Loucy (cell line): ENCODE measurements around the gene CC2D1A.
"Not testable (repeated sequence)": the region's sequence is repeated elsewhere in the genome, so short reads cannot be mapped to it uniquely, and the experiment has no call there.

Source experiments
- H2AFZ ChIP-seq: fragments of 200-600 bp; sonication (generic); 2 replicates; pipeline ENCODE4 v1.6.0; 2016; ENCODE audit warnings: antibody characterized with exemption, mild to moderate bottlenecking, low read length, moderate library complexity
- H3F3A ChIP-seq: fragments of 200-600 bp; 2 replicates; pipeline ENCODE4 v1.6.0; 2016; ENCODE audit warnings: antibody characterized with exemption, low read depth, mild to moderate bottlenecking
- H3K27me3 ChIP-seq: fragments of 200-600 bp; sonication (generic); 2 replicates; pipeline ENCODE4 v1.6.1; 2014; ENCODE audit warnings: low read length, mild to moderate bottlenecking; ENCODE audit not compliant: insufficient read depth, poor library complexity, severe bottlenecking
- H3K36me3 ChIP-seq: fragments of 200-600 bp; sonication (generic); 2 replicates; pipeline ENCODE4 v1.6.1; 2016; ENCODE audit warnings: low read length; ENCODE audit not compliant: insufficient read depth
- H3K4me1 ChIP-seq: fragments of 200-600 bp; sonication (generic); 2 replicates; pipeline ENCODE4 v1.5.1; 2014; ENCODE audit warnings: low read length, mild to moderate bottlenecking; ENCODE audit not compliant: insufficient read depth, poor library complexity, severe bottlenecking
- H3K4me2 ChIP-seq: fragments of 200-600 bp; sonication (generic); 2 replicates; pipeline ENCODE4 v1.6.0; 2014; ENCODE audit warnings: antibody characterized with exemption, low read length, low read depth, mild to moderate bottlenecking; ENCODE audit not compliant: poor library complexity, severe bottlenecking
- H3K4me3 ChIP-seq: fragments of 200-600 bp; sonication (generic); 2 replicates; pipeline ENCODE4 v1.5.1; 2014; ENCODE audit warnings: low read length, mild to moderate bottlenecking, mixed read lengths; ENCODE audit not compliant: poor library complexity, severe bottlenecking
- H3K79me2 ChIP-seq: fragments of 200-600 bp; sonication (generic); 2 replicates; pipeline ENCODE4 v1.6.1; 2014; ENCODE audit warnings: low read length; ENCODE audit not compliant: insufficient read depth
- H3K9ac ChIP-seq: fragments of 200-600 bp; sonication (generic); 2 replicates; pipeline ENCODE4 v1.6.0; 2014; ENCODE audit warnings: mild to moderate bottlenecking, low read depth, low read length, moderate library complexity; ENCODE audit not compliant: poor library complexity, severe bottlenecking
- H3K9me2 ChIP-seq: fragments of 200-600 bp; sonication (generic); replicated peaks from 2 replicates; pipeline ENCODE4 v1.6.1; 2016; ENCODE audit warnings: low read depth, low read length, mixed read lengths
- H3K9me3 ChIP-seq: fragments of 200-600 bp; sonication (generic); 2 replicates; pipeline ENCODE4 v1.6.1; 2014; ENCODE audit warnings: mild to moderate bottlenecking, antibody characterized with exemption, low read length, low read depth; ENCODE audit not compliant: insufficient read depth
- H4K20me1 ChIP-seq: fragments of 200-600 bp; sonication (generic); 2 replicates; pipeline ENCODE4 v1.6.0; 2014; ENCODE audit warnings: antibody characterized with exemption, low read length, mild to moderate bottlenecking; ENCODE audit not compliant: insufficient read depth, poor library complexity, severe bottlenecking
- EZH2phosphoT487 ChIP-seq: fragments of 200-600 bp; IDR thresholded peaks from 2 replicates; pipeline ENCODE4 v1.6.1; 2018; ENCODE audit warnings: antibody characterized with exemption, mild to moderate bottlenecking, moderate library complexity, borderline replicate concordance
- TF ChIP-seq, protein P1 (sequence below): fragments of 200-600 bp; sonication (generic); conservative IDR thresholded peaks from 2 replicates; pipeline ENCODE4 v1.5.1; 2014; ENCODE audit warnings: mild to moderate bottlenecking, antibody characterized with exemption, low read length

CC2D1A gene

DNA sequence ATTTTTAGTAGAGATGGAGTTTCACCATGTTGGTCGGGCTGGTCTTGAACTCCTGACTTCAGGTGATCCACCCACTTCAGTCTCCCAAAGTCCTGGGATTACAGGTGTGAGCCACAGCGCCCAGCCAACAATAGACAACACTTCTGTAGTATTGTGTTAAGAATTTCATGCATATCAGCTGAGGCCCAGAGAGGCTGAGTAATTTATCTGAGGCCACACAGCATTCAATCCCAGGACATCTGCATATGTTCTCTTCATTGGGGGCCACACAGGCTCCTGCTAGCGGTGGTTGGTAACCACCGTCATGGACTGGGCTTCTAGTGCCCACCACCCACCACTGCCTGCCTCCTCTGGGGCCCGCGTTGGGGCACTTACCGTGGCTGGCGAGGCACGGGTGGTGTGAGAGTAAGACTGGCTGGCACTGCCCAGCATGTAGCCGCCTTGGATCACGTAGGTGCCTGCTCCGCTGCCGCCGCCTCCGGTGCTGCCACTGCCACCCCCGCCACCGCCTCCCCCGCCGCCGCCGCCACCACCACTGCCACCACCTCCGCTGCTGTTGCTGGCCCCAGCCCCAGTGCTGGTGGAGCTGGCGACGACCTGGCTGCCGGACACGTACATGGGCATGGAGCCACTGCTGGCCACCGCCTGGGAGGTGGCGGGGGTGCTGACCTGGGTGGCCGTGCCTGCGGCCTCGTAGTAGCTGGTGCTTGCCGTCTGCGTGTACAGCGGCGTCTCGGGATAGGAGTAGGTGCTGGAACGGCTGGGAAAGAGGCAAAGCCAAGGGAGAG, 66.6 kb downstream of the CC2D1A start:
- H2AFZ ChIP-seq: no peak overlapping the region
- H3F3A ChIP-seq: no peaks in the 10 kb centered on the region
- no peak overlapping the region for H3K9ac ChIP-seq
- no peaks in the 10 kb centered on the region for H3K27me3 ChIP-seq
- no peaks in the 10 kb centered on the region for H4K20me1 ChIP-seq
- peaks cover 9% of the 10 kb centered on the region; the same call in 1 of the 2 replicates for H3K36me3 ChIP-seq
- H3K9me3 ChIP-seq: no peaks in the 10 kb centered on the region
- no peak overlapping the region for H3K4me3 ChIP-seq
- H3K4me2 ChIP-seq: no peak overlapping the region
- H3K79me2 ChIP-seq: no peaks in the 10 kb centered on the region
- no peaks in the 10 kb centered on the region for H3K9me2 ChIP-seq
- H3K4me1 ChIP-seq: no peaks in the 10 kb centered on the region
- TF ChIP-seq EZH2phosphoT487: no peak
- TF ChIP-seq, protein P1, sequence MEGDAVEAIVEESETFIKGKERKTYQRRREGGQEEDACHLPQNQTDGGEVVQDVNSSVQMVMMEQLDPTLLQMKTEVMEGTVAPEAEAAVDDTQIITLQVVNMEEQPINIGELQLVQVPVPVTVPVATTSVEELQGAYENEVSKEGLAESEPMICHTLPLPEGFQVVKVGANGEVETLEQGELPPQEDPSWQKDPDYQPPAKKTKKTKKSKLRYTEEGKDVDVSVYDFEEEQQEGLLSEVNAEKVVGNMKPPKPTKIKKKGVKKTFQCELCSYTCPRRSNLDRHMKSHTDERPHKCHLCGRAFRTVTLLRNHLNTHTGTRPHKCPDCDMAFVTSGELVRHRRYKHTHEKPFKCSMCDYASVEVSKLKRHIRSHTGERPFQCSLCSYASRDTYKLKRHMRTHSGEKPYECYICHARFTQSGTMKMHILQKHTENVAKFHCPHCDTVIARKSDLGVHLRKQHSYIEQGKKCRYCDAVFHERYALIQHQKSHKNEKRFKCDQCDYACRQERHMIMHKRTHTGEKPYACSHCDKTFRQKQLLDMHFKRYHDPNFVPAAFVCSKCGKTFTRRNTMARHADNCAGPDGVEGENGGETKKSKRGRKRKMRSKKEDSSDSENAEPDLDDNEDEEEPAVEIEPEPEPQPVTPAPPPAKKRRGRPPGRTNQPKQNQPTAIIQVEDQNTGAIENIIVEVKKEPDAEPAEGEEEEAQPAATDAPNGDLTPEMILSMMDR: no peak

DNA sequence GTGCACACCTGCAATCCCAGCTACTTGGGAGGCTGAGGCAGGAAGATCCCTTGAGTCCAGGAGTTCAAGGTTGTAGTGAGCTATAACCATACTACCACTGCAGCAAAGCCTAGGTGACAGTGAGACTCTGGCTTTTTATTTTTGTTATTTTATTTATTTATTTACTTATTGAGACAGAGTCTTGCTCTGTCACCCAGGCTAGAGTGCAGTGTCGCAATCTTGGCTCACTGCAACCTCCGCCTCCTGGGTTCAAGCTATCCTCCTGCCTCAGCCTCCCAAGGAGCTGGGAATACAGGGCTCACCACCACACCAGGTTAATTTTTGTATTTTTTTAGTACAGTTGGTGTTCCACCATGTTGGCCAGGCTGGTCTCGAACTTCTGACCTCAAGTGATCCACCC, 67.5 kb downstream of the CC2D1A start:
- H3K4me1 ChIP-seq, H3K4me2 ChIP-seq, H3K4me3 ChIP-seq, H3K36me3 ChIP-seq, H3K79me2 ChIP-seq, H4K20me1 ChIP-seq, H3K27me3 ChIP-seq, H3K9me2 ChIP-seq, H3K9me3 ChIP-seq, H3K9ac ChIP-seq, H3F3A ChIP-seq, H2AFZ ChIP-seq: not testable (repeated sequence)

DNA sequence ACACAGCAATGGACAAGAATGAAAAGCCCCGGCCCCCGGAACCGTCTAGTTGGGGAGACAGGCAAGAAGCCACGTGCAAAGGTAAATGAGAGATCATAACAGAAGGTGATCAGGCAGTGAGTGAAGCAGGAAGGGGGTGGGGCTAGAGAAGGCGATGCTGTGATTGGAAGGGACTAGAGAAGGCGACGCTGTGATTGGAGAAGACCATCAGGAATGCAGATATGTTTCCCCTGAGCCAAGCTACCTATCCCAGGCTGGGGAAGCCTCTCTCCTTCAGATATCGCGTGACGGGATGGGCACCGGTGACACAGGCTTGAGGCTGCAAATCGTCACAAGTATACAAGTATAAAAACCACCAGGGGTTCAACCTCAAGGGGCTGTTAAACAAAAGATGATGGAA, 68.1 kb downstream of the CC2D1A start:
- Histone ChIP-seq H3K36me3 (peaks cover 6% of the 10 kb centered on the region; the same call in 1 of the 2 replicates), H3K79me2 (no peaks in the 10 kb centered on the region), H3K9ac (no peak overlapping the region)

More for the DNA sequence above, 68.1 kb downstream of the CC2D1A start:
- H3K9me3 ChIP-seq: no peaks in the 10 kb centered on the region
- H4K20me1 ChIP-seq: no peaks in the 10 kb centered on the region
- H3K4me1 ChIP-seq: no peaks in the 10 kb centered on the region
- no peaks in the 10 kb centered on the region for H3K9me2 ChIP-seq
- H3F3A ChIP-seq: no peaks in the 10 kb centered on the region
- H3K27me3 ChIP-seq: no peaks in the 10 kb centered on the region
- no peak overlapping the region for H2AFZ ChIP-seq
- TF ChIP-seq EZH2phosphoT487: no peak
- TF ChIP-seq, protein P1: no peak
- H3K4me3 ChIP-seq: no peak overlapping the region
- H3K4me2 ChIP-seq: no peak overlapping the region
